K562 (cell line): ENCODE data around the gene CHI3L1. TPM values are rescaled to one million over a fixed set of nuclear protein-coding genes. Genes with fewer than 3 reads are reported as not detected.
A peak's percentile ranks its signal among the peaks of the same experiment; 100 is the strongest.

Experiments
- ATAC-seq: fragments of 200-7000 bp; cut with Tn5 transposase; 3 replicates; pipeline ENCODE4 v1.9.1; 2020; ENCODE audit warnings: moderate library complexity
- BruUV-seq: library from RNA; stranded (reverse); fragments of 400-500 nt; replicated peaks from 2 replicates; lab custom pipeline; 2021; lab: Mats Ljungman, UMichigan
- CTCF ChIA-PET: fragments of 300-600 bp; formaldehyde crosslinking; extraction: SDS; loops from one replicate; lab custom pipeline; 2021; ENCODE audit warnings: low intra/inter-chr PET ratio; lab: Yijun Ruan, JAX
- POLR2A ChIA-PET: fragments of 300-600, 350-650 bp; sonication (Branson Sonifier 250); formaldehyde crosslinking; extraction: SDS; loops from one replicate; lab custom pipeline; 2021; ENCODE audit warnings: antibody characterized with exemption, inconsistent platforms; lab: Yijun Ruan, JAX
- DNase-seq, 4 experiments: peaks; one replicate each; pipeline versions ENCODE4 v3.0.0 to v3.0.0-alpha.2; 2011 to 2018; ENCODE audit warnings: low spot score in 3 of 4, mixed read lengths in 3 of 4; ENCODE audit errors: extremely low read depth in 1 of 4
- FAIRE-seq: peaks from 2 replicates; lab custom pipeline; 2011; peaks lifted over from hg19 to GRCh38; lab: Jason Lieb, UNC
- H2AFZ ChIP-seq: 2 replicates; pipeline ENCODE4 v1.6.0; 2011; ENCODE audit warnings: low read depth, low read length, control low read depth, inconsistent platforms
- H3K27ac ChIP-seq: fragments of 200-600 bp; 3 replicates; pipeline ENCODE4 v1.8.0; 2011; ENCODE audit warnings: low read depth, mild to moderate bottlenecking, control low read depth, inconsistent platforms, low read length, moderate library complexity, mixed read lengths; ENCODE audit errors: extremely low read depth
- H3K27me3 ChIP-seq, 2 experiments: fragments of 300-600 bp in 1 of 2; 2 replicates in 1 of 2; 3 replicates in 1 of 2; pipeline versions ENCODE4 v1.6.0 to v1.8.0; 2011; ENCODE audit warnings: inconsistent platforms in 2 of 2, low read length in 2 of 2, mild to moderate bottlenecking in 1 of 2, mixed read lengths in 1 of 2, moderate library complexity in 1 of 2; ENCODE audit not compliant: control insufficient read depth in 2 of 2, insufficient read depth in 2 of 2
- H3K36me3 ChIP-seq: fragments of 300-600 bp; 3 replicates; pipeline ENCODE4 v1.8.0; 2011; ENCODE audit warnings: mild to moderate bottlenecking, low read length, inconsistent platforms; ENCODE audit not compliant: control insufficient read depth, insufficient read depth
- H3K4me1 ChIP-seq, 2 experiments: fragments of 200-600 bp in 1 of 2; replicated peaks in 1 of 2; 2 replicates in 1 of 2; 3 replicates in 1 of 2; pipeline versions ENCODE4 v1.5.1 to v1.8.0; 2011; ENCODE audit warnings: inconsistent platforms in 2 of 2, low read length in 2 of 2, mild to moderate bottlenecking in 1 of 2, mixed read lengths in 1 of 2, moderate library complexity in 1 of 2; ENCODE audit not compliant: control insufficient read depth in 2 of 2, insufficient read depth in 2 of 2
- H3K4me2 ChIP-seq: 2 replicates; pipeline ENCODE4 v1.6.1; 2011; ENCODE audit warnings: low read length, control low read depth, inconsistent platforms, mixed read lengths; ENCODE audit not compliant: insufficient read depth
- H3K4me3 ChIP-seq: fragments of 200-600 bp; sonication (generic), shearing (Covaris generic); 2 replicates; pipeline ENCODE4 v1.5.1; 2016; ENCODE audit warnings: control low read depth, inconsistent platforms
- H3K79me2 ChIP-seq: fragments of 200-600 bp; 3 replicates; pipeline ENCODE4 v1.8.0; 2011; ENCODE audit warnings: low read length, inconsistent platforms; ENCODE audit not compliant: control insufficient read depth, insufficient read depth
- H3K9ac ChIP-seq, 2 experiments: 2 replicates each; pipeline versions ENCODE4 v1.6.0 to v1.6.1; 2011; ENCODE audit warnings: low read depth in 2 of 2, low read length in 2 of 2, control low read depth in 1 of 2, inconsistent platforms in 1 of 2, mild to moderate bottlenecking in 1 of 2, mixed read lengths in 1 of 2; ENCODE audit not compliant: insufficient read depth in 1 of 2
- H3K9me1 ChIP-seq: one replicate; pipeline ENCODE4 v1.6.0; 2011; ENCODE audit warnings: inconsistent platforms, mild to moderate bottlenecking, low read length, moderate library complexity; ENCODE audit not compliant: control insufficient read depth, insufficient read depth
- H3K9me3 ChIP-seq: replicated peaks from 2 replicates; pipeline ENCODE4 v1.5.1; 2011; ENCODE audit warnings: low read depth, low read length, inconsistent platforms; ENCODE audit not compliant: control insufficient read depth, insufficient read depth
- H4K20me1 ChIP-seq: replicated peaks from 2 replicates; pipeline ENCODE4 v1.6.1; 2011; ENCODE audit warnings: low read length, inconsistent platforms, mixed read lengths; ENCODE audit not compliant: control insufficient read depth, insufficient read depth
- GATA2 ChIP-seq: sonication (generic); formaldehyde crosslinking; IDR thresholded peaks from 2 replicates; pipeline ENCODE4 v1.4.0; 2020; ENCODE audit warnings: mild to moderate bottlenecking, missing genetic modification reagents
- MXI1 ChIP-seq: IDR thresholded peaks from 2 replicates; pipeline ENCODE4 v1.6.1; 2011; ENCODE audit warnings: low read depth, mild to moderate bottlenecking, improper control_type of control experiment, low read length
- ZBTB9 ChIP-seq: fragments of 450-650 bp; formaldehyde crosslinking; IDR thresholded peaks from 2 replicates; pipeline ENCODE4 v1.4.0; 2020; ENCODE audit warnings: mild to moderate bottlenecking, moderate library complexity
- WGBS: fragments of 100-300 bp; shearing (Covaris generic); methylation state at CpG from one replicate; pipeline ENCODE4 v1.1.6; 2016; ENCODE audit warnings: low coverage, mixed read lengths; ENCODE audit not compliant: insufficient coverage; ENCODE audit errors: missing lambda C conversion rate; 5-methylcytosine and 5-hydroxymethylcytosine counted together
- in situ Hi-C: fragments of 300-500 bp; cut with MboI; formaldehyde crosslinking; loops from 4 replicates; pipeline ENCODE4 v1.15.0; 2018; ENCODE audit warnings: inconsistent platforms, mixed read lengths
- intact Hi-C: fragments of 100-400 bp; cut with micrococcal nuclease; formaldehyde crosslinking; loops from 2 replicates; pipeline ENCODE4 v1.14.2; 2022
- polyA plus RNA-seq, 8 experiments: library from polyadenylated mRNA; depleted of rRNA in 4 of 8; stranded (reverse) in 5 of 8; unstranded in 3 of 8; fragments of >200 nt; fragmentation: Nextera tagmentation in 2 of 8; fragmentation: Illumina TruSeq in 1 of 8; extraction: Ambion mirVana in 2 of 8; extraction: Trizol in 1 of 8; gene quantifications; 2 replicates each; pipeline versions ENCODE4 v1.2.1 to v1.2.3, GENCODE V29; 2011 to 2014; ENCODE audit warnings: inconsistent platforms in 1 of 8, missing spikeins in 1 of 8
- total RNA-seq, 7 experiments: library from RNA; depleted of rRNA in 6 of 7; stranded (reverse); fragments of >200 nt in 6 of 7; fragmentation: Illumina TruSeq in 2 of 7; extraction: Trizol in 2 of 7; gene quantifications; 2 replicates each; pipeline versions ENCODE4 v1.2.1 to v1.2.3, GENCODE V29; 2011 to 2021; ENCODE audit warnings: low replicate concordance in 1 of 7

CHI3L1 gene
- total and polyA plus RNA-seq, 9 of the 15 experiments (the other 6 are each of a cell fraction or from before 2014, with no cell fraction given) = not detected

GRCh38 chr1:203153989-203154821, 32.3 kb downstream of the CHI3L1 start:
- no peak overlapping the region for H3K27ac ChIP-seq
- ChIA-PET CTCF (no interaction called here), POLR2A (interaction anchor here (0.6 to 2.4 kb wide), 4 partner anchors 8 to 495 kb away, joined by 3 to 7 read pairs (median 3); no protein-coding TSS in a partner anchor)
- intact Hi-C loops = no loop called here
- H4K20me1 ChIP-seq = peaks cover 7% of the 10 kb centered on the region
- peaks cover 18 to 60% of the 10 kb centered on the region in 2 experiments; a peak in 4 of 5 replicates for H3K27me3 ChIP-seq
- no TSS peak for BruUV-seq
- no peaks in the 10 kb centered on the region for H3K36me3 ChIP-seq
- DNase-seq (no peak), FAIRE-seq (no peak), ATAC-seq (no peak)
- H2AFZ ChIP-seq = no peak overlapping the region
- TF ChIP-seq MXI1 (no peak), GATA2 (CRISPR knock-in tag) (0 out of 2 replicates have a peak, but pooled peaks have one; percentile 24), ZBTB9 (CRISPR knock-in tag) (0 out of 2 replicates have a peak, but pooled peaks have one; percentile 31)
- no peaks in the 10 kb centered on the region for H3K9me3 ChIP-seq
- H3K4me2 ChIP-seq = no peak overlapping the region
- in situ Hi-C loops = no loop called here
- H3K4me1 ChIP-seq = no peaks in the 10 kb centered on the region; a peak in 2 of 5 replicates
- no peaks in the 10 kb centered on the region for H3K79me2 ChIP-seq
- H3K9me1 ChIP-seq = no peaks in the 10 kb centered on the region
- no peak overlapping the region for H3K9ac ChIP-seq
- 2% methylated on average over 13 of the region's 13 CpGs for WGBS
- H3K4me3 ChIP-seq = no peak overlapping the region
